Measurements from ENCODE around the gene LRMDA.

LRMDA gene

DNA sequence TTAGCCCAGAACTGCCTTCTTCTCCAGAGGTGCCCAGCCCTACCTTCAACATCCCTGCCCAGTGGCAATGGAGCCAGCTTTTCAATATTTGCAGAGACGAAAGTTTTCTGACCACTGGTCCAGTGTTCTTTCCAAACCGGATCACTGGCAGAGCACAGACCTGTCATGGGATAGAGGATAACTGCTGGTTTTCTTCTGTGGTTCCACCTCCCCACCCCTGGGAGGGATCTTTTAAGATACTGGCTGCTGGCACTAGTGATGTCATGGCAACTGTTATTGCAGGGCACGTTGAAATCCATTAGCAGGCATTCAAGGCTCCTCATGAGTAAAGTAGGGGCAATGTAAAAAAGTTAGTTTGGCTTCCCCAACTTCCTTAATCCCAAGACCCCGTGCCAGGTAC lies 387.1 kb downstream of the LRMDA start:
- TF ChIP-seq, protein P1, sequence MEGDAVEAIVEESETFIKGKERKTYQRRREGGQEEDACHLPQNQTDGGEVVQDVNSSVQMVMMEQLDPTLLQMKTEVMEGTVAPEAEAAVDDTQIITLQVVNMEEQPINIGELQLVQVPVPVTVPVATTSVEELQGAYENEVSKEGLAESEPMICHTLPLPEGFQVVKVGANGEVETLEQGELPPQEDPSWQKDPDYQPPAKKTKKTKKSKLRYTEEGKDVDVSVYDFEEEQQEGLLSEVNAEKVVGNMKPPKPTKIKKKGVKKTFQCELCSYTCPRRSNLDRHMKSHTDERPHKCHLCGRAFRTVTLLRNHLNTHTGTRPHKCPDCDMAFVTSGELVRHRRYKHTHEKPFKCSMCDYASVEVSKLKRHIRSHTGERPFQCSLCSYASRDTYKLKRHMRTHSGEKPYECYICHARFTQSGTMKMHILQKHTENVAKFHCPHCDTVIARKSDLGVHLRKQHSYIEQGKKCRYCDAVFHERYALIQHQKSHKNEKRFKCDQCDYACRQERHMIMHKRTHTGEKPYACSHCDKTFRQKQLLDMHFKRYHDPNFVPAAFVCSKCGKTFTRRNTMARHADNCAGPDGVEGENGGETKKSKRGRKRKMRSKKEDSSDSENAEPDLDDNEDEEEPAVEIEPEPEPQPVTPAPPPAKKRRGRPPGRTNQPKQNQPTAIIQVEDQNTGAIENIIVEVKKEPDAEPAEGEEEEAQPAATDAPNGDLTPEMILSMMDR (conservative IDR thresholded peaks at IDR 0.05) = no peak
- H3K27ac ChIP-seq = no peak overlapping the region

DNA sequence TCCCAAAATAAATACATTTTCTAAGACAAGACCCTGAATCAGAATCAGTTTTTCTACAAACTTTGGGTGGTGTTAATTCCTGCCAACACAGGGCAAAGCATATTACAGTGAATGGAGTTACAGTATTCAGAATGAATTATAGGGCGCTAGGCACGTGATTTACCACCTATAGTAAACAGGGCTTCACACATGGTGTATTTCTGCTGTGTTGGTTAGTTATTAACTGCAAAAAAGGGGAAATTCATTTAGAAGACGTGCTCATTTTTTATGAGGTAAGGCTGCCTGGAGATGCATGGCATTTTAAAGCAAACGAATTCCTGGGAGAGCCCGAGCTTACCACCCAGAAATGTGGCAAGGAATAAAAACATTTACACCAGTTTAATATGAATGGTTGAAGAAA lies 393.8 kb downstream of the LRMDA start:
- no peak overlapping the region for H3K27ac ChIP-seq
- TF ChIP-seq, protein P1 (conservative IDR thresholded peaks at IDR 0.05) = no peak

DNA sequence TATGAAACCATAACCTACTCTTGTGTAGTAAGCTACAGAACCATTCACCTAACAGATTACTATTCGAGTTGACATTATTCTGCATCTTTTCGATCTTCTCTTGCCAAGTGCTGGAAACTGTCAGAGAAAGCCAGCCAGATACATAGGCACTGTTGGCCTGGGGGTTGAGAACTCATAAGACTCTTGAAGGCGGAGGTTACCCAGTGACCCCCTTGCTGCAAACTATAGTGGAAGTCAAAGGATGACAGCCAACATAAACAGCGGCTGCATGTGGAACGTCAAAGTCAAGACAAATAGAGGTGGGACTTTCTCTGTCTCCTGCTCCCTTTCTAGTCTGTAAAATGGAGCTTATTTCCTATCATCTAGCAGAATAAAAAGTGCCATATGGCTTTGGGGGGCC lies 394.2 kb downstream of the LRMDA start:
- TF ChIP-seq, protein P1 (conservative IDR thresholded peaks at IDR 0.05) = no peak
- H3K27ac ChIP-seq = no peak overlapping the region

DNA sequence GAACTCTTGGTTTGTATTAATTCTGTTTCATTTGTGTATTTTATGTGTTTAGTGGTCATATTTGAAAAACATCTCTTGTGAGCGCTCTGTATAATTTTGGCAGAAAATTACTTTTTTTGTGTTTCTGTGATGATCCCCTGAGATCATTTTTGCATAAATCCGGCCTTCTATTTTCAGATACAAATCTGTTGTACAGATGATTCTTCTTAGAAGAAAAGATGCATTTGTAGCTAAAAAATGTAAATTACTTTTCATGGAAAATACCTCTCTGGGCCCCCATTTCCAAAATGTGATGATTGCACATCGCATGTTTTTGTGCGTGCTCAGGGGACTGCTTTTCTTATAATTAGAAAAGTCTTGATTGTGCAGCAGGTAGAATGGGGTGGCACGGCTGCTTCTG lies 395.4 kb downstream of the LRMDA start:
- H3K27ac ChIP-seq = no peak overlapping the region
- TF ChIP-seq, protein P1 (conservative IDR thresholded peaks at IDR 0.05) = no peak

DNA sequence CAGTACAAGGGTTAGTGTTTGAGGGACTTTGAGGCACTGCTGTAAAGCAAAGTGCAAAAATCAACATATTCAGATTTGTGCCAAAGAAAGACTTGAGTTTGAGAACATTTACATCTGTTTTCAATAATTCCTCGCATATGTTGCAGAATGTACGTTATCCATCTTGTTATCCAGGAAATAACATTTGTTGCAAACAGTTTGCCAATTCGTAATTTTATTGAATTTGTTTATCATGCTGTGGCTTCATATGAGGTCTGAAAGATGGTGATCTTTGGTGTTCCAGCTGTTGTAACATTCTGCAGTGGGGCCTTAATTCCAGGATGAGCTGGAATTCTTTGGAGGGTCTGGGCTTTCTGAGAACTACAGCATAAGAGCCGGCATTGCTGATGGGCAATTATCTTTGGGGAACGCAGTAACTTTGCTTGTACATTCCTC lies 396.2 kb downstream of the LRMDA start:
- TF ChIP-seq, protein P1 (conservative IDR thresholded peaks at IDR 0.05) = no peak
- H3K27ac ChIP-seq = no peak overlapping the region

DNA sequence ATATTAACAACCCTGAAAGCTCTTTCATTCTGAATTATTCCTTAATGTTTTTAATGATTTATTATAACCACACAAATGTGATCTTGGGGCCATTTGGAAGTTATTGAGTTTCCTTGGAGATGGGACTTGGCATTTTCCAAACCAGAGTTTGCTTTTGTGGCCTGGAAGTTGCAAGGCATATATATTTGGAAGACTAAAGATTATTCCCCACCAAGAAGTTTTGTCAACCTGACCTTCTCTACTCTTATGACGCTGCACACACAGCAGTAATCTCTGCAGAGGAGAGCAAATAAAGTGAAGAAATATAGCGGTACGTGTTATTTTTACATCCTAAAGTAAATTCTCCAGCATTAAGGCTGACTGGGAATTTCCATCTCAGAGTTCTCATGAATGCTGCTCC lies 397.0 kb downstream of the LRMDA start:
- H3K27ac ChIP-seq = no peak overlapping the region
- TF ChIP-seq, protein P1 (conservative IDR thresholded peaks at IDR 0.05) = no peak

DNA sequence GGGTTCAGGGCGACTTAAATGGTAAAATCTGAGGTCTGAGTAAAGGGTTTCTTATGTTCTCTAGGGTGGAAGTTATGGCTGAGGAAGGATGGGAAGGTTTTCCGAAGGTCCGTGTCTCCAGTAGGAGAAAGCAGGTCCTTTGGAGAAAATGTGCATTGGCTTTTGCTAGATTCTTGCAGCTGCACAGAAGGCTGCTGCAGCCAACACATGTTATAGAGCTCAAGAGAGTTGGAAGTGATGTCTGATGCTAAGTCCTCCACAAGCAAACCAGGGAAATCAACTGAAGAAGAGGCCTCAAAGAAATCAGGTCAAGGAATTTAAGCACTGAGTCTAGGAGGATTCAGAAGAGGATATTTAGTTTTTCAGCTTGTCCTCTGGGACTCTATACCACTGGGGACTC lies 404.6 kb downstream of the LRMDA start:
- TF ChIP-seq, protein P1 (conservative IDR thresholded peaks at IDR 0.05) = no peak

DNA sequence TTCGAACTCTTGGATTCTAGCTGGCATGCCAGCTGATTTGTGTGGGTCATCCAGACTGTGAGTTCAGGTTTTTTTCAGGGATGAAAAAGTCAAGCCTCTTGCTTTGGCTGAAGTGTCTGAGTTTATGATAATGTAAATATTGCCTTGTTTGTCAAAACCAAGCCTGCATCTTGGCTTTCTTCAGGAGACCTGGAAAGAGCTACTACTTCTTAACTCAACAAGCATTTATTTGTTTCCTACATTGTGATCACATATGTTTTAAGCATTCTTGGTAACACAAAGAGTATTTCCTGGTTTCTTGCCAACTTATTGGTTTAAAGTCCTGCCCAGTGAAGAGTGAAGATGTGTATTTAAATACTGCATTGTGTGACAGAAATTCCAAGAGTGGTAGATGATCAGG lies 407.1 kb downstream of the LRMDA start:
- TF ChIP-seq, protein P1 (conservative IDR thresholded peaks at IDR 0.05) = no peak
- no peak overlapping the region for H3K27ac ChIP-seq

More for the DNA sequence above, 404.6 kb downstream of the LRMDA start:
- H3K27ac ChIP-seq = no peak overlapping the region

Data from VCaP (cell line).